Esophagus squamous epithelium (tissue), 5 donors: Measurements from ENCODE around the gene IPCEF1. TPM values are rescaled to one million over a fixed set of nuclear protein-coding genes. Genes with fewer than 3 reads are reported as not detected.

Experiments
- DNase-seq: peaks from one replicate; lab custom pipeline; 2025; lab: John Stamatoyannopoulos, UW
- H3K27ac ChIP-seq, 4 donors: fragments of 200-600 bp; sonication (generic); one replicate each; pipeline ENCODE4 v1.5.1; 2016 to 2019; ENCODE audit warnings: mild to moderate bottlenecking in 1 of 4
- H3K27me3 ChIP-seq, 4 donors: fragments of 200-600 bp; sonication (generic); 1 replicate in 3 of 4; 2 replicates in 1 of 4; pipeline versions ENCODE4 v1.5.1 to v1.6.0; 2017 to 2021; ENCODE audit warnings: antibody characterized with exemption in 1 of 4
- H3K36me3 ChIP-seq, 3 donors: fragments of 200-600 bp; sonication (generic); one replicate each; pipeline ENCODE4 v1.5.1; 2016 to 2019
- H3K4me1 ChIP-seq, 3 donors: fragments of 200-600 bp; sonication (generic); one replicate each; pipeline ENCODE4 v1.5.1; 2017 to 2019
- H3K4me3 ChIP-seq, 4 donors: fragments of 200-600 bp; sonication (generic); 1 replicate in 3 of 4; 2 replicates in 1 of 4; pipeline ENCODE4 v1.5.1; 2016 to 2019; ENCODE audit warnings: mild to moderate bottlenecking in 2 of 4, moderate library complexity in 1 of 4
- H3K9me3 ChIP-seq, 3 donors: fragments of 200-600 bp; sonication (generic); one replicate each; pipeline ENCODE4 v1.5.1; 2016 to 2019
- CTCF ChIP-seq, 6 experiments: fragments of 450-650 bp in 4 of 6; fragments of 200-600 bp in 2 of 6; sonication (generic) in 2 of 6; IDR thresholded peaks; one replicate each; pipeline ENCODE4 v1.5.1; 2016 to 2019; ENCODE audit warnings: antibody characterized with exemption in 6 of 6, mild to moderate bottlenecking in 4 of 6, moderate library complexity in 4 of 6
- POLR2A ChIP-seq, 4 donors: fragments of 450-650 bp; IDR thresholded peaks; one replicate each; pipeline ENCODE4 v1.6.1; 2017; ENCODE audit warnings: antibody characterized with exemption in 4 of 4, mild to moderate bottlenecking in 4 of 4, moderate library complexity in 3 of 4
- WGBS, 2 donors: methylation state at CpG; one replicate each; pipeline ENCODE4 v1.1.5; 2018; 5-methylcytosine and 5-hydroxymethylcytosine counted together
- intact Hi-C: fragments of 100-400 bp; cut with DNase I; formaldehyde crosslinking; loops from one replicate; pipeline ENCODE4 v1.15.0; 2022
- total RNA-seq, 4 donors: library from RNA; depleted of rRNA; stranded (reverse); fragments of >200 nt; gene quantifications; one replicate each; pipeline ENCODE4 v1.1.0, GENCODE V29; 2016
- donor health status: DM: yes; HTN: yes; CAD: no.

Gene IPCEF1
- total RNA-seq, 4 donors from 2014 or later = 1.8 to 8.1 (median 3.5) TPM

GRCh38 chr6:154161689-154162088 lies 194.9 kb downstream of the IPCEF1 start:
- TF ChIP-seq POLR2A (IDR thresholded peaks at IDR 0.05) = no peak
- TF ChIP-seq CTCF (IDR thresholded peaks at IDR 0.05) = no peak
- H3K9me3 ChIP-seq = no peaks in the 10 kb centered on the region
- WGBS, 2 donors = 56 to 80% methylated on average over 3 of the region's 3 CpGs
- H3K4me1 ChIP-seq = peaks cover 0 to 20% (median 9%) of the 10 kb centered on the region in 3 donors
- no peak for DNase-seq
- intact Hi-C loops = no loop called here
- H3K27me3 ChIP-seq = no peaks in the 10 kb centered on the region
- H3K36me3 ChIP-seq = no peaks in the 10 kb centered on the region
- H3K27ac ChIP-seq = no peak overlapping the region
- no peak overlapping the region for H3K4me3 ChIP-seq

GRCh38 chr6:154159126-154159525 lies 197.5 kb downstream of the IPCEF1 start:
- intact Hi-C loops = loop anchor here (5.0 kb wide), 1 partner anchor 118 kb away; no protein-coding TSS in a partner anchor
- no peak for DNase-seq
- 76 to 96% methylated on average over 2 of the region's 2 CpGs for WGBS, 2 donors
- Histone ChIP-seq H3K4me3 (no peak overlapping the region), H3K27me3 (no peaks in the 10 kb centered on the region), H3K4me1 (peaks cover 0 to 19% (median 16%) of the 10 kb centered on the region in 3 donors), H3K27ac (no peak overlapping the region), H3K36me3 (no peaks in the 10 kb centered on the region), H3K9me3 (no peaks in the 10 kb centered on the region)
- TF ChIP-seq POLR2A (IDR thresholded peaks at IDR 0.05) (no peak), CTCF (IDR thresholded peaks at IDR 0.05) (no peak)

GRCh38 chr6:154157706-154158105 lies 198.9 kb downstream of the IPCEF1 start:
- Histone ChIP-seq H3K4me1 (peaks cover 0 to 16% (median 16%) of the 10 kb centered on the region in 3 donors), H3K36me3 (no peaks in the 10 kb centered on the region), H3K27ac (peak overlapping the region in 1 of 4 donors; percentile 13), H3K27me3 (no peaks in the 10 kb centered on the region), H3K4me3 (peak overlapping the region in 1 of 4 donors; percentile 15), H3K9me3 (no peaks in the 10 kb centered on the region)
- TF ChIP-seq POLR2A (IDR thresholded peaks at IDR 0.05) (no peak), CTCF (IDR thresholded peaks at IDR 0.05) (no peak)
- intact Hi-C loops = loop anchor here (5.0 kb wide), 1 partner anchor 120 kb away; no protein-coding TSS in a partner anchor
- no peak for DNase-seq

- H3K27me3 ChIP-seq = no peaks in the 10 kb centered on the region
- H3K36me3 ChIP-seq = no peaks in the 10 kb centered on the region
- intact Hi-C loops = loop anchor here (5.0 kb wide), 1 partner anchor 120 kb away; no protein-coding TSS in a partner anchor
- H3K4me1 ChIP-seq = peaks cover 0 to 16% (median 16%) of the 10 kb centered on the region in 3 donors
- peak overlapping the region in 1 of 4 donors; percentile 15 for H3K4me3 ChIP-seq
- H3K27ac ChIP-seq = peak overlapping the region in 2 of 4 donors; percentile 12 to 13
- WGBS, 2 donors = 48 to 58% methylated on average over 4 of the region's 4 CpGs
- DNase-seq = no peak
- H3K9me3 ChIP-seq = no peaks in the 10 kb centered on the region
- no peak for TF ChIP-seq CTCF (IDR thresholded peaks at IDR 0.05)
- no peak for TF ChIP-seq POLR2A (IDR thresholded peaks at IDR 0.05)
Observed at GRCh38 chr6:154157082-154157481, 199.5 kb downstream of the IPCEF1 start.

GRCh38 chr6:154156135-154156896 lies 200.3 kb downstream of the IPCEF1 start:
- Histone ChIP-seq H3K4me3 (no peak overlapping the region), H3K36me3 (no peaks in the 10 kb centered on the region), H3K9me3 (no peaks in the 10 kb centered on the region), H3K27ac (no peak overlapping the region), H3K27me3 (no peaks in the 10 kb centered on the region), H3K4me1 (peaks cover 0 to 22% (median 16%) of the 10 kb centered on the region in 3 donors)
- TF ChIP-seq POLR2A (IDR thresholded peaks at IDR 0.05) (no peak), CTCF (IDR thresholded peaks at IDR 0.05) (peak; percentile 29 to 74 (median 66))
- intact Hi-C loops = loop anchor here (5.0 kb wide), 1 partner anchor 121 kb away; no protein-coding TSS in a partner anchor
- WGBS, 2 donors = 51 to 56% methylated on average over 11 of the region's 11 CpGs
- DNase-seq = no peak
